ENCODE results near the gene GREM1.

Gene GREM1

GRCh38 chr15:32694222-32694983 is 23.4 kb upstream of the GREM1 start:
- DNase-seq (ENCODE audit: low read depth), result no peak

GRCh38 chr15:32698773-32699390 is 18.9 kb upstream of the GREM1 start:
- no peak for DNase-seq (ENCODE audit: low read depth)

GRCh38 chr15:32700501-32701150 is 17.2 kb upstream of the GREM1 start:
- no peak for DNase-seq (ENCODE audit: low read depth)

GRCh38 chr15:32701863-32702262 is 15.9 kb upstream of the GREM1 start:
- no peak for DNase-seq (ENCODE audit: low read depth)

GRCh38 chr15:32704395-32704981 is 13.3 kb upstream of the GREM1 start:
- DNase-seq (ENCODE audit: low read depth), result no peak

GRCh38 chr15:32705446-32705845 is 12.4 kb upstream of the GREM1 start:
- DNase-seq (ENCODE audit: low read depth), result no peak

DNA sequence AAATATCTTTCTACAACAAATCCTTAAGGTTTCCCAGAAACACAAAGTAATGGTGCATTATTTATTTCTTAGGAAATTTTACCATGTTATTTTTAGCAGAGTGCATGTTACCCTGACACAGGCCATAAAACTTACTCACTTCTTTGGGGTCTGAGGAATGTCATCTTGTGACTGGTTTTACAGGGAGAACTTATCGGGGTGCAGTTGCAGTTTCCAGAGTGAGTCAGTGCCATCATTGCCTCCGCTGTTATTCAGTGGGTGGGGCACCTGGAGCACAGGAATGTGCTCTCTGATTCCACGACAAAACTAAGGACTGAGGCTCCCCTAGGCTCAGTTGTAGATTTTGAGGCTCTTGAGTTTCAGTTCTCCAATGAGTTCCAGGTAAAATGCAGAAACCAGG is 11.1 kb upstream of the GREM1 start:
- no peak for DNase-seq (ENCODE audit: low read depth)

GRCh38 chr15:32707436-32707835 is 10.4 kb upstream of the GREM1 start:
- DNase-seq (ENCODE audit: low read depth), result no peak

DNA sequence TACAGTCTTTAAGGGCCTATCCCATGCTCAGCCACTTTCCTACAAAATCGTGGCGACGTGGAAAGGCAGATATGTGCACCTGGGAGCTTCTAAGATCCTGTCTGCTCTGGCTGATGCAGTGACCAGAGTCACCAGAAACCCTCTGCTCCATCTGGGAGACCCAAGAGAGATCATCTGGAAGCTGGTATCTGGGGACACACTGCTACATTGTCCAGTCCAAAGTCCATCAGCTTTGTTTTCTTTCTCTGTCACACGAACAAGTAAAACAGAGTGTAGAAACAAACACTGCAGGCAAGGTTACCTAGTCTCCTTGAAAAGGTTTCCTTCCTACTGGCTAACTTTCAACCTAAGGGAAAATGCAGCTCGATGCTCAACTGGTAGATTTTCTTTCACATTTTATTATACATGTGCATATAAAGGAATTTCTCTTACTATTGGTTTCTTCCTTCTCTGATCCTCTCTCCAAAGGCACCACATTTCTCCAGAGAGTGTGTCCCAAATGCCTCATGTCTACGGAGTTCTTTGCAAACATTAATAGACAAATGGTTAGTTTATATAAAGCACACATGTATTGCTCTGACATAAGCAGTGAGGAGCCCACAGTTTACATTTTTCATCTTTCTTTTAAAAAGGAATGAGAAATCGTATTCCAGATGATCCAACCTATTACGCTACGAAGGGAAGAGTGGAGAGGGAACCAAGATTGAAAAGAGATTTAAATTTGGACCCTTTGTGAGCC is 8.3 kb upstream of the GREM1 start:
- DNase-seq (ENCODE audit: low read depth), result no peak

- DNase-seq (ENCODE audit: low read depth), result no peak
Measured at GRCh38 chr15:32715276-32715675, 2.5 kb upstream of the GREM1 start.

DNA sequence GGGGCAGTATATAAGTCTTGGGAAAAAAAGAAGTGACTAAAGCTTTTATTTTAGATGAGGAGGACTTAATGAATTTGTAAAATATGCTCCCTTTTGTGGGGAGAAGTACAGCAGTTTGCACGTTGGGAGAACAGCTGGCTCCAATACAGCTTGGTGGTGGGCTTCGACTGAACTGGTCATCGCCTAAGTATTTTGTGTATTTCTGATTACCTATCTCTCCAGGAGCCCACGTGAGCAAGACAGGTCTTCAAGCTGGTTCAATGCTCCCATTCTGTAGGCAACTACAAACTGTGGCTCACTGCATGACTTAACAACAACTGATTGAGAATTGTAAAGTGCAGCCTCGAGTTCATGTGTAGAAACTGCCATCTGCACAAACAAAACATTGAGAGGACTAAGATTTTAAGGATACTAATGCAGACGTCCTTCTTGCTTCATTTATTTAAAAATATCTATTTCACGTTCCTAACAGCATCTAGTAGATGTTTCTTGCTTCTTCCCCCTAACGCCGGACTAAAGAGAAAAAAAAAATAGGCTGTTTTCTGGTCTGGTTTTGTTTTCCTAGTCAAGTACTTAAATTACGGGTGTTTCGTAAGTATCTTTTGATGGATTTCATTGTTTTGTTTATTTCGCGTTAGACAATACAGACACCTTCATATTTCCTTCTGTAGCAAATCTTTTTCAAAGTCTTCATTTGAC is 1.4 kb upstream of the GREM1 start:
- no peak for DNase-seq (ENCODE audit: low read depth)

DNA sequence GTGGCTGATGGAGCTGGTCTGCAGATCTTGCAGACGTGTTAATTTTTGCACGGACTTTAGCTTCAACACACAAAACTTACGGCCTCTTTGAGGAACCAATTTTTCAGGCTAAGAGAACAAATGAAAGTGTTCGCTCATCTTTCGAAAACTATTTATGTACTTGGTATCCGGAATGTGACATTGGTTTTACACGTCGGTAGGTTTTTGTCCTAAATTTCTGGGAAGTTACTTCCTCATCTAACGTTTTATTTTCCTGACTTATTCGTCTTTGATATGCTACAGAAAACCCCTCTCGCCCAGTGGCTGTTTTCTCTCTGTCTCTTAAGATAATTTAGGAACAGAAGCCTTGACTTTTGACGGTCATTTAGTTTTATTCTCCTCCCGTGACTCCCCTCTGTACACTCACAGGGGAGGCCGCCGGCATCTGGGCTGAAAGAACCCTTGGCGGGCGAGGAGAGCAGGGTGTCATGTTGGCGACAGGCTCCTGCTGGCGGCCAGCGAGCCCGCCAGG is 834 bp upstream of the GREM1 start:
- DNase-seq (ENCODE audit: low read depth), result no peak

- DNase-seq (ENCODE audit: low read depth), result no peak
Measured at GRCh38 chr15:32718227-32718820, 520 bp downstream of the GREM1 start.

DNA sequence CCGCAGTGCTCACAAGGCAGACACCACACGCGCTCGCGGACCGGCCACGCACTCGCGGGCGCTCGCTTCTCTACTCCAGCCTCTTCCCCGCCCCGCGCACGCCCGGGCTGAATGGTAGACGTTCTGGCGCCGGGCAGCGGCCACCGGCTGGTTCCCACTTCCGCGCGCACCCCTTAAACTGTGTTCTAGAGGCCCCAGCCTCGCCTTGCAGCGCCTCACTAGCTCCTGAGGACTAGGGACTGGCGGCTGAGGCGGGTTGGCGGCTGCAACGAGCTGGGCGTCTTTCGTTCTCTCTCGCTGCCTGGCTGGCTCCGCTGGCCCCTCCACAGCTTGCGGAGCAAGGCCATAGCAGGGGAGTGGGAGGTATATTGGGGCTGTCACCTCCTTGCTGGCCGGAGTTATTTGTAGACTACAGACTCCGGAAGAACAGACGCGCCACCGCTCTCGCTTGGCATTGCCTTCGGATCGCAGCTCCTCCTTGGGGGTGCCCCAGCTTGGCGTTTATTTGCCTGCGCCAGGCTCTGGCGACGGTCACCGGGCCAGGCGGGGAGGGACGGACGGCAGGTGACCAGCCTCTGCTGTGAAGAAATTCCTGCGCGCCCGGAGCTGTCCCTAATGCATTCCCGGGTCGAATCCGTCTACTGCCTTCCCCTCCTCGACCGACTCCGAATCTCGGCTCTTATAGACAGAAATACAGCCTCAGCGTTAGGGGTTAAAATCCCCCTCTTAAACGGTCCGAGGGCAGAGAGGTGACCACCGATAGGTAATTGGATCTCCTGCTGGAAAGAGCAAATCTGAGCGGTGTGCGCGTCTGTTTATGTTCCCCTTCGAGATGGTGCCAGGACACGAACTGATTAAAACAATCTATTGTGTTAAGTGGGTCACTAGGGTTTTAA is 1.3 kb downstream of the GREM1 start:
- DNase-seq (ENCODE audit: low read depth), result no peak

DNA sequence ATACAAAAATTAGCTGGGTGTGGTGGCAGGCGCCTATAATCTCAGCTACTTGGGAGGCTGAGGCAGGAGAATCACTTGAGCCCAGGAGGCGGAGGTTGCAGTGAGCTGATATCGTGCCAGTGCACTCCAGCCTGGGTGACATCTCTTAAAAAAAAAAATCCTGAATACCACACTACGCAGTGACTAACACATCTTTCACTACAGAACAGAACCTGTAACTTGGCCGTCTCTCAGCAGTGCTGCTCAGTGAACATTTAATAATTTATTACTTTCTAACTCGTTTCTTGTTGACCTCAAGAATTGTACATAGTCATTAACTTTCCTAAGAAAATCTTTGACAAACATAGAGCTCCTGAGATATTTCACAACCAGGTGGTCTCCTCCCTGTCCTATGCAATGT is 3.8 kb downstream of the GREM1 start:
- DNase-seq (ENCODE audit: low read depth), result no peak

GRCh38 chr15:32722136-32722535 is 4.3 kb downstream of the GREM1 start:
- no peak for DNase-seq (ENCODE audit: low read depth)

DNA sequence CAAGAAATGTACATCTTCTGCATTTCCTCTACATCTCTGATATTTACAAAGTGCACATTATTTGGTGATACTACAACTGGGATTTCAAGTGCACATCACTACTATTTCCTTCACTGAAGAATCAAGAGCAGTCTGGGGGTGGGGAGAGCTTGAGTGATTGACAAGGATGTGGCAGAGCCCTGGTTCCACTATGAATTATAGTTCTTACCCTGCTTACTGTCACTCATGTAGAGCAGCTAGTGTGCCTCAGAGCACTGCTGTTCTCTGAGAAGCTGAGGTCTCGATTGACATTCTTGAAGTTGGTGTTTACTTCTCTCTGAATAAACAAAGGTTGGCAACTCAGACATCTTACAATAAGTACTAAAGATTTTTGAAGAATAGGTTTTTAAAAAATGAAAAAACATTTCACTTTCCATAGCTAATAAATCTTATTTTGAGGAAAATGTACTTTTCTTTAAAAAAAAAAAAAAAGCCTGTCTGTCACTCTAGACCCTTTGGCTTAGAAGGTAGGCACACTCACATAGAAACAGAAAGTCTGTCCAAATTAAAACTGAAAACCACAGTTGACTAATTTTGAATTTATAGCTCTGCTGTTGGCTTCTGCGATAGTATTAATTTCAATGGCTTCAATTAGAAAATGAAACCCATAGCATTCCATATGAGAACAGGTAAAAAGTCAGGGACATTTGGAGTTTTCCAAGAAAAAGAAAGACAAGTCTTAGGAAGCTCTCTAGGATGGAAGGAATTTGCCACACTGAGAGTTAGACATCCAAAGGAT is 5.6 kb downstream of the GREM1 start:
- no peak for DNase-seq (ENCODE audit: low read depth)

DNA sequence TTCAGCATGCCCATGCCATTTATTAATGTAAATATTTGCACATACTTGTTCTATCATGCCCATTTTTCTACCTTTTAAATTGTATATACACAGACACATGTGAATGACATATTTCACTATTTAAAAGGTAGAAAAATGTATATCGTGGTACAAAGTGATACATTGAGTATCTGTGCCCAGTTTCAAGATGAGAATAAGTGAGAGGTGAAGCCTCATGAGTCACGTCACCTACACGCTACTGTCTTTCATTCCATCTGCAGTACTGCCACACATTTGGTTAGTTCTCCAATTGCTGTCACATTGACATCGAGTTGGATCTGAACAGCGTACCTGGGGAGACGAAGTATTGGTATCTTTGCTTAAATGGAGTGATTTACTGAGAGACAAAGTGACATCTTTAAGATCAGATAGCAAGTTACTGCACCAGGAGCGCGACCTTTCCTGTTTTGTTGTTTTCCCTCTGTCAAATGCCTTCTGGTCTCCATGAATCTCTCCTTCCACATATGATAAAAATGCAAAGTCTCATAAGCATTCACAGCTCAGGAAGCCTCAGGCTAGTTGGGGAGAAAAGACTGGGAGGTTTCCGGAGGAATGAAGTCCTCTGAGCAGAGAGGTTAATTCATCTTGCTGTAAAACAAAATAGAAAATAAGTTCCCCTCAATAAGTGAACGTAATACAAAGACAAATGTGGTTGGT is 12.0 kb downstream of the GREM1 start:
- DNase-seq (ENCODE audit: low read depth), result no peak
